Prostate gland (tissue), 2 donors: ENCODE measurements around the gene ARHGAP24.
"Not testable (repeated sequence)": the region's sequence is repeated elsewhere in the genome, so short reads cannot be mapped to it uniquely, and the experiment has no call there.

Experiments
- POLR2A ChIP-seq: fragments of 450-650 bp; IDR thresholded peaks from one replicate; pipeline ENCODE4 v1.6.1; 2016; ENCODE audit warnings: antibody characterized with exemption, mild to moderate bottlenecking
- TF ChIP-seq, protein P1 (sequence below), 4 experiments: fragments of 200-600 bp in 2 of 4; fragments of 450-650 bp in 2 of 4; sonication (generic) in 2 of 4; IDR thresholded peaks; 1 replicate in 3 of 4; 2 replicates in 1 of 4; pipeline ENCODE4 v1.5.1; 2016 to 2019; ENCODE audit warnings: antibody characterized with exemption in 4 of 4, mild to moderate bottlenecking in 2 of 4, moderate library complexity in 2 of 4

DNA sequence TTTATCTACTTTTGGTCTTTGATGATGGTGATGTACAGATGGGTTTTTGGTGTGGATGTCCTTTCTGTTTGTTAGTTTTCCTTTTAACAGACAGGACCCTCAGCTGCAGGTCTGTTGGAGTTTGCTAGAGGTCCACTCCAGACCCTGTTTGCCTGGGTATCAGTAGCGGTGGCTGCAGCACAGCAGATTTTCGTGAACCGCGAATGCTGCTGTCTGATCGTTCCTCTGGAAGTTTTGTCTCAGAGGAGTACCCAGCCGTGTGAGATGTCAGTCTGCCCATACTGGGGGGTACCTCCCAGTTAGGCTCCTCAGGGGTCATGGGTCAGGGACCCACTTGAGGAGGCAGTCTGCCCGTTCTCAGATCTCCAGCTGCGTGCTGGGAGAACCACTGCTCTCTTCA, 191.7 kb downstream of the ARHGAP24 start:
- TF ChIP-seq, protein P1, sequence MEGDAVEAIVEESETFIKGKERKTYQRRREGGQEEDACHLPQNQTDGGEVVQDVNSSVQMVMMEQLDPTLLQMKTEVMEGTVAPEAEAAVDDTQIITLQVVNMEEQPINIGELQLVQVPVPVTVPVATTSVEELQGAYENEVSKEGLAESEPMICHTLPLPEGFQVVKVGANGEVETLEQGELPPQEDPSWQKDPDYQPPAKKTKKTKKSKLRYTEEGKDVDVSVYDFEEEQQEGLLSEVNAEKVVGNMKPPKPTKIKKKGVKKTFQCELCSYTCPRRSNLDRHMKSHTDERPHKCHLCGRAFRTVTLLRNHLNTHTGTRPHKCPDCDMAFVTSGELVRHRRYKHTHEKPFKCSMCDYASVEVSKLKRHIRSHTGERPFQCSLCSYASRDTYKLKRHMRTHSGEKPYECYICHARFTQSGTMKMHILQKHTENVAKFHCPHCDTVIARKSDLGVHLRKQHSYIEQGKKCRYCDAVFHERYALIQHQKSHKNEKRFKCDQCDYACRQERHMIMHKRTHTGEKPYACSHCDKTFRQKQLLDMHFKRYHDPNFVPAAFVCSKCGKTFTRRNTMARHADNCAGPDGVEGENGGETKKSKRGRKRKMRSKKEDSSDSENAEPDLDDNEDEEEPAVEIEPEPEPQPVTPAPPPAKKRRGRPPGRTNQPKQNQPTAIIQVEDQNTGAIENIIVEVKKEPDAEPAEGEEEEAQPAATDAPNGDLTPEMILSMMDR (IDR thresholded peaks at IDR 0.05), result not testable (repeated sequence)
- TF ChIP-seq POLR2A, result not testable (repeated sequence)
